ENCODE results near the gene SUGCT.

The SUGCT gene

GRCh38 chr7:40348126-40348728 is 213.4 kb downstream of the SUGCT start:
- H3K36me3 Mint-ChIP-seq (ENCODE audit: low read depth) = no peaks in the 10 kb centered on the region
- DNase-seq = no peak
- H3K27me3 Mint-ChIP-seq (ENCODE audit: low read depth, poor library complexity) = no peaks in the 10 kb centered on the region
- TF ChIP-seq CTCF (IDR thresholded peaks at IDR 0.05) = no peak
- no peak overlapping the region for H3K27ac Mint-ChIP-seq
- H3K4me1 Mint-ChIP-seq = no peaks in the 10 kb centered on the region
- H3K9me3 Mint-ChIP-seq = no peaks in the 10 kb centered on the region
- no peak overlapping the region for H3K4me3 Mint-ChIP-seq

GRCh38 chr7:40350100-40350499 is 215.3 kb downstream of the SUGCT start:
- no peak overlapping the region for H3K4me3 Mint-ChIP-seq
- H3K27me3 Mint-ChIP-seq (ENCODE audit: low read depth, poor library complexity) = no peaks in the 10 kb centered on the region
- H3K36me3 Mint-ChIP-seq (ENCODE audit: low read depth) = no peaks in the 10 kb centered on the region
- H3K27ac Mint-ChIP-seq = no peak overlapping the region
- no peaks in the 10 kb centered on the region for H3K9me3 Mint-ChIP-seq
- H3K4me1 Mint-ChIP-seq = no peaks in the 10 kb centered on the region
- TF ChIP-seq CTCF (IDR thresholded peaks at IDR 0.05) = no peak
- no peak for DNase-seq

DNA sequence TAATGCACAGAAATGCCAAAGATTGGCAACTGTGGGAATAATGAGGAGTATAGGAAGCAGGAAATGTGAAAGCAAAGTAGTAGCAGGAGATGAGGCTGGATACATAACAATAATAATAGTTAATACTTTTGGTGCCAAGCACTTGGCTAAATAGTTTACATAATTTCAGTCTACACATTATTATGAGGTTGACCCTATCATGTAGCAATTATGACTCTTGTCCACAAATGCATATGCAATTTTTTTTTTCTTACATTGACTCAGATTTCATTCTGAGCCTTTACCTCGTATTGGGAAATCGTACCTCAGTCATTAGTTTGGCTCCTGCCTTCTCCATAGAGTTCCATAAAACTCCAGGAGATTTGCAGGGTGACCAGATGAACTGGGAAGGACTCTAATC is 219.9 kb downstream of the SUGCT start:
- Mint-ChIP-seq H3K4me1 (no peaks in the 10 kb centered on the region), H3K4me3 (no peak overlapping the region), H3K9me3 (no peaks in the 10 kb centered on the region), H3K27me3 (ENCODE audit: low read depth, poor library complexity) (no peaks in the 10 kb centered on the region), H3K36me3 (ENCODE audit: low read depth) (no peaks in the 10 kb centered on the region), H3K27ac (no peak overlapping the region)
- DNase-seq = no peak
- TF ChIP-seq CTCF (IDR thresholded peaks at IDR 0.05) = no peak

GRCh38 chr7:40356312-40356711 is 221.5 kb downstream of the SUGCT start:
- Mint-ChIP-seq H3K9me3 (peaks cover 4% of the 10 kb centered on the region), H3K27me3 (ENCODE audit: low read depth, poor library complexity) (no peaks in the 10 kb centered on the region), H3K4me1 (no peaks in the 10 kb centered on the region), H3K27ac (no peak overlapping the region), H3K36me3 (ENCODE audit: low read depth) (no peaks in the 10 kb centered on the region), H3K4me3 (no peak overlapping the region)
- no peak for DNase-seq
- TF ChIP-seq CTCF (IDR thresholded peaks at IDR 0.05) = no peak

DNA sequence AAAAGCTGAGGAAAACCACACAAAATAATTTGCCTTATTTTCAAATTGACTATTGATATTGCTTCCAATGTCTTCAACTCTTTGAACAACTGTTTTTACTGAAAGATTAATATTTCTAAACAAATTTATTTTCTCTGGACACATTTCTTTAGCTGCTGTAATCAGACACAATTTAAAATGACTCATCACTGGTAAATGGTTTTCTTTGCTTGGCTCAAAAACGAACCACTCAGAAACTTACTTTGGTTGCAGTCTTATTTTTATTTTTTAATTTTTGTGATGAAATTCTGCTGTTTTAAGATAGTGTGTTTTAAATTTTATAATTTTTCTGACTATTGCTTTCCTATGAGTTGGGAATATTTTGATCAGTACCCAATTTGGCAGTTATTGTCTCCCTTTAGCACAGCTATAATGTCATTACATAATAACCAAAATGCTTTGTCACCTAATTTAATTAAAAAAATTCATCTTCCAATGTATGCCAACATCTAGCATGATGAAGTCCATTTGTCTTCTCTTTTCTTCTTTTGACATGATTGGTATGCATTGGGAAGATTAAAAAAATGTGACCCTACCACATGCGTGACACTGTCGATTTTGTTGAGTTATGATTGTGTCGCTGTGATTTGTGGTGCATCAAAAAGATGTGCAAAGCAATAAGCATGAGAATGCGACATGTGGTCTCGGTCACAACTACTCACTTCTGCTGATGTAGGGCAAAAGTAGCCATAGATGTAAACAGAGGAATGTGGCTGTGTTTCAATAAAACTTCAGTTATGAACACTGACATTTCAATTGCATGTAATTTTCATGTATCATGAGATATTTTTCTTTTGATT is 222.3 kb downstream of the SUGCT start:
- H3K27me3 Mint-ChIP-seq (ENCODE audit: low read depth, poor library complexity) = no peaks in the 10 kb centered on the region

More for the DNA sequence above, 222.3 kb downstream of the SUGCT start:
- no peaks in the 10 kb centered on the region for H3K4me1 Mint-ChIP-seq
- H3K9me3 Mint-ChIP-seq = peaks cover 4% of the 10 kb centered on the region
- no peak for TF ChIP-seq CTCF (IDR thresholded peaks at IDR 0.05)
- no peak overlapping the region for H3K27ac Mint-ChIP-seq
- no peak overlapping the region for H3K4me3 Mint-ChIP-seq
- no peak for DNase-seq
- no peaks in the 10 kb centered on the region for H3K36me3 Mint-ChIP-seq (ENCODE audit: low read depth)
